ENCODE measurements around the gene PAFAH1B1. TPM values are rescaled to one million over a fixed set of nuclear protein-coding genes. Genes with fewer than 3 reads are reported as not detected.
"Not testable (repeated sequence)": the region's sequence is repeated elsewhere in the genome, so short reads cannot be mapped to it uniquely, and the experiment has no call there.

PAFAH1B1 gene
- total RNA-seq, 1 donor from 2014 or later: 58.3 TPM

DNA sequence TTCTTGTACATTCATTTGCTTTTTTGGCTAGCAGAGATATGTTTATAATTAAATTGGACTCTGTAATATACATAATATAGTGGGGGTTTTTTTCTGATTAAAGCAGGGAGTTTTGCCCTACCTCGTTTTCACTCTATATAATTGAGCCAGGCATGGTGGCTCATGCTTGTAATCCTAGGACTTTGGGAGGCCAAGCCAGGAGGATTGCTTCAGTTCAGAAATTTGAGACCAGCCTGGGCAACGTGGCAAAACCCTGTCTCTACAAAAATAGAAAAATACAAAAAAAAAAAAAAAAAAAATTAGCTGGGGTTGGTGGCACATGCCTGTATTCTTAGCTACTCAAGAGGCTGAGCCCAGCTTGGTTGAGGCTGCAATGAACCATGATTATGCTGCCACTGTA is 42.2 kb downstream of the PAFAH1B1 start:
- DNase-seq (ENCODE audit: low read depth in 2 of 2): no peak

GRCh38 chr17:2636169-2636930 is 42.9 kb downstream of the PAFAH1B1 start:
- no peak for DNase-seq (ENCODE audit: low read depth in 2 of 2)

DNA sequence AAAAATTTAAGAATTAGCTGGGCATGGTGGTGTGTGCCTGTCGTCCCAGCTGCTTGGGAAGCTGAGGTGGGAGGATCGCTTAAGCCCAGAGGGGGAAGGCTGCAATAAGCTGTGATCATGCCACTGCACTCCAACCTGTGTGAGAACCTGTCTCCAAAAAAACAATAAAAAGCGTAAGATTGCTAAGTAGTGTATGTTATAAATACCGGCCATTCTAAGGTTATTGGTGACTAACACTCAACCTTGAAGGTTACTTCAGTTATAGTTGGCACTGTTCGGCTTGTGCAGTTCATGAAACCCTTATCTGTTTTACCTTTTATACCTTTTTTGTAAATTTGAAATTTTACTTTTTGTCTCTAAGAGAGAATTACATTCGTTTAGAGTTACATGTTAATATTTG is 44.0 kb downstream of the PAFAH1B1 start:
- DNase-seq (ENCODE audit: low read depth in 2 of 2): no peak

- no peak for DNase-seq (ENCODE audit: low read depth in 2 of 2)
Measured at GRCh38 chr17:2644971-2645370, 51.5 kb downstream of the PAFAH1B1 start.

DNA sequence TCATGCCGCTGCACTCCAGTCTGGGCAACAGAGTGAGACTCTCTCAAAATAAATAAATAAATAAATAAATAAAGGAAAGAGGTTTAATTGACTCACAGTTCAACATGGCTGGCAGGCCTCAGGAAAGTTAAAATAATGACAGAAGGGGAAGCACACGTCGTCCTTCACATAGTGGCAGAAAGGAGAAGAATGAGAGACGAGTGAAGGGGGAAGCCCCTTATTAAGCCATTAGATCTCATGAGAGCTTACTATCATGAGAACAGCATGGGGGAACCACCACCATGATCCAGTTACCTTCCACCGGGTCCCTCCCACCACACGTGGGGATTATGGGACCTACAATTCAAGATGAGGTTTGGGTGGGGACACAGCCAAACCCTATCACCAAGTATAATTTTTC is 54.5 kb downstream of the PAFAH1B1 start:
- DNase-seq (ENCODE audit: low read depth in 2 of 2): no peak

DNA sequence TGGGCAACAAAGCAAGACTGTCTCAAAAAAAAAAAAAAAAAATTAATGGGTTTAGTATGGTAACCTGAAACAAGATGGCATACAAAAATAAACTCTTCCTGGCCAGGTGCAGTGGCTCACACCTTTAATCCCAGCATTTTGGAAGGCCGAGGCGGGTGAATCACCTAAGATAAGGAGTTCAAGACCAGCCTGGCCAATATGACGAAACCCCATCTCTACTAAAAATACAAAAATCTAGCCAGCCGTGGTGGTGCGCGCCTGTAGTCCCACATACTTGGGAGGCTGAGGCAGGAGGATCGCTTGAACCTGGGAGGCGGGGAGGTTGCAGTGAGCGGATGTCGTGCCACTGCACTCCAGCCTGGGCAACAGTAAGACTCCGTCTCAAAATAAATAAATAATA is 55.7 kb downstream of the PAFAH1B1 start:
- no peak for DNase-seq (ENCODE audit: low read depth in 2 of 2)

- not testable (repeated sequence) for DNase-seq (ENCODE audit: low read depth in 2 of 2)
Measured at GRCh38 chr17:2652911-2653310, 59.5 kb downstream of the PAFAH1B1 start.

DNA sequence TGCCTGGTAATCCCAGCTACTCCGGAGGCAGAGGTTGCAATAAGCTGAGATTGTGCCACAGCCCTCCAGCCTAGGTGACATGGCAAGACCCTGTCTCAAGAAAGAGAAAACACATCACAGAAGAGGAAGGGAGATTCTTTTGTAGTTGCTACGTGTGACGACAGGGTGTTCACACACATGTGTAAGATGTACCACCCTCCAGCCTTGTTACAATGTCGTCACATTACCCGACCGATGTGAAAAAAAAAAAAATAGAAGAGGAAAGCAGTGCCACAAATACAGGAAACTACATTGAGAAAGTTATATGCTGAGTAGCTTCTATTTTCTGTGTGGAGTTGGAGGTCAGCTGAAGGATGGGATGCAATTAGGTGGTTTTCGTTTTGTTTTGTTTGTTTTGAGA is 62.1 kb downstream of the PAFAH1B1 start:
- peak; percentile 23 to 29 for DNase-seq (ENCODE audit: low read depth in 2 of 2)

DNA sequence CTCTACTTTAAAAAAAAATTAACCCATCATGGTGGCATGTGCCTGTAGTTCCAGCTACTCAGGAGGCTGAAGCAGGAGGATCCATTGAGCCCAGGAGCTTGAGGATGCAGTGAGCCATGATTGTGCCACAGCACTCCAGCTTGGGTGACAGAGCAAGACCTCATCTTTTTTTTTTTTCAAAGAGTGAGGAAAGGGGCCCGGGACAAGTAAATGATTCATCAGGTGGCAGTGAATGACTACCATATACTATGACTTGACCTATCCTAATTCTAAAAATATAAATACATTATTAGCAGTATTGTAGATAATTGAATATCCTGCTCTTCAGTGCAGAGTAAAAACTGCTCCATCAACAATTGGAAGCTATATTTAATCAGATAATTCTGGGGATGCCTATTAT is 62.8 kb downstream of the PAFAH1B1 start:
- DNase-seq (ENCODE audit: low read depth in 2 of 2): peak in 1 of 2 donors; percentile 21

DNA sequence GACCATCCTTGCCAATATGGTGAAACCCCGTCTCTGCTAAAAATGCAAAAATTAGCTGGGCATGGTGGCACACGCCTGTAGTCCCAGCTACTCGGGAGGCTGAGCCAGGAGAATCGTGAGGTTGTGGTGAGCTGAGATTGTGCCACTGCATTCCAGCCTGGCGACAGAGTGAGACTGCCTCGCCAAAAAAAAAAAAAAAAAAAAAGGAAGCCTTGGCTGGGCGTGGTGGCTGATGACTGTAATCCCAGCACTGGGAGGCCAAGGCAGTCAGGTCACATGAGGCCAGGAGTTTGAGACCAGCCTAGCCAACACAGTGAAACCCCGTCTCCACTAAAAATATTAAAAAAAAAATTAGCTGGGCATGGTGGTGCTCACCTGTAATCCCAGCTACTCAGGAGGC is 65.9 kb downstream of the PAFAH1B1 start:
- peak in 1 of 2 donors; percentile 9 for DNase-seq (ENCODE audit: low read depth in 2 of 2)

- not testable (repeated sequence) for DNase-seq (ENCODE audit: low read depth in 2 of 2)
Measured at GRCh38 chr17:2660410-2660809, 67.0 kb downstream of the PAFAH1B1 start.

DNA sequence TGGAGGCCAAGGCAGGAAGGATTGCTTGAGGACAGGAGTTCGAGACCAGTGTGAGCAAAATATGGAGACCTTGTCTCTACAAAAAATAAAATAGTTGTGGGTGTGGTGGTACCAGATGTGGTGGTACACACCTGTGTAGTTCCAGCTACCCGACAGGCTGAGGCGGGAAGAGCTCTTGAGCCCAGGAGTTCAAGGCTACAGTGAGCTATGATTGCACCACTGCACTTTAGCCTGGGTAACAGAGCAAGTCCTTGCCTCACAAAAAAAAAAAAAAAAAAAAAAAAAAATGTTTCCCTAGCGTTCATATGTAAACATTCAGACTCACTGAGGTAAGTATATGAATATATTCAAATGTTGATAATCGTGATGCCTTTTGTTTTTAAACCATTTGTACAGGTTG is 78.6 kb downstream of the PAFAH1B1 start:
- DNase-seq (ENCODE audit: low read depth in 2 of 2): no peak

GRCh38 chr17:2679247-2679646 is 85.8 kb downstream of the PAFAH1B1 start:
- not testable (repeated sequence) for DNase-seq (ENCODE audit: low read depth in 2 of 2)

- no peak for DNase-seq (ENCODE audit: low read depth in 2 of 2)
Measured at GRCh38 chr17:2680961-2681360, 87.5 kb downstream of the PAFAH1B1 start.

DNA sequence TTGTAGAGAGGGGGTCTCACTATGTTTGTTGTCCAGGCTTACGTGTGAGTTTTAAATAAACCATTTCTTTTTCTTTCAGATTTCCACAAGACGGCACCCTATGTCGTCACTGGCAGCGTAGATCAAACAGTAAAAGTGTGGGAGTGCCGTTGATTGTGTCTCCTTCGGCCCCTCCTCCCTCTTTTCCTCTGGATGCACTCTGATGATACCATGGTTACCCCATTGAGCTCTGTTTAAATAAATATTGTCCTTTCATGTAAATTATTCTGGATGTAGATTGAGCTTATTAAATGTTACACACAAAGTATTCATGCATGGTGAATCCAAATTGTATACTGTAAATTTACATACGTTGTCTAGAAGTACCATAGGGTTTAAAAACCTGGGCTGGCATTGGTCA is 88.2 kb downstream of the PAFAH1B1 start:
- DNase-seq (ENCODE audit: low read depth in 2 of 2): no peak

GRCh38 chr17:2682176-2682938 is 88.9 kb downstream of the PAFAH1B1 start:
- DNase-seq (ENCODE audit: low read depth in 2 of 2): no peak

DNA sequence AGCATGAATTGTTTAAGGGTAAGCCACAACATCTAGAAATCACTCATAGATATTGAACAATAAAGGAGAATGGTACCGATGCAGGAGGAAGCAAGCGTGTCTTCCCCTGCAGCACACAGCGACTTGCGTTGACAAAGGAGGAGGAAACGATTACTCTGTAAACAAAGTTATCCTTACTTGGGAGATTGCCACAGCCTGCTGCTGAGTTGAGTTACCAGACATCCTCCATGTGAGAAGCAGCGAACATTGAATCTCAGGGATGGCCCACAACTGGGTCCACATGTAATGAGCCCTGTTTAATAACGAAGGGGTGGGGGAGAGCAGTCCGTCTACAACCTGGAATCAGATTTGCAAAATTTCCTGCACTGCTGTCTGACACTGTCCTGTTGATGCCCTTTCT is 90.5 kb downstream of the PAFAH1B1 start:
- peak in 1 of 2 donors; percentile 71 for DNase-seq (ENCODE audit: low read depth in 2 of 2)

- no peak for DNase-seq (ENCODE audit: low read depth in 2 of 2)
Measured at GRCh38 chr17:2684549-2684948, 91.1 kb downstream of the PAFAH1B1 start.

GRCh38 chr17:2685696-2686095 is 92.2 kb downstream of the PAFAH1B1 start:
- DNase-seq (ENCODE audit: low read depth in 2 of 2): no peak

DNA sequence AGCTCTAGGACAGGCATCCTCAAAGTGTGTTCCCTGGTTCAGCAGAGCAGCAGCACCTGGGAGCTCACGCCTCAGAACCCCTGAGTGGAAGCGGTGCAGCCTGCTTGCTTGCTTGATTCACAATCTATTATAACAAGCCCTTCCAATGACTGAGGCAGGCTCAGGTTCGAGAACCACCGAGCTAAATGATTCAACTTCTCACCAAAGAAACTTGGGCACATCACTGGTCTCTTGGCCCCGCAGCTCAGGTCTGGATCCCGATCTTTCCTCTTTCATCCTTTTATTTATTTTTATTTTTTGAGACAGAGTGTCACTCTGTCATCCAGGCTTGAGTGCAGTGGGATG is 93.6 kb downstream of the PAFAH1B1 start:
- no peak for DNase-seq (ENCODE audit: low read depth in 2 of 2)

DNA sequence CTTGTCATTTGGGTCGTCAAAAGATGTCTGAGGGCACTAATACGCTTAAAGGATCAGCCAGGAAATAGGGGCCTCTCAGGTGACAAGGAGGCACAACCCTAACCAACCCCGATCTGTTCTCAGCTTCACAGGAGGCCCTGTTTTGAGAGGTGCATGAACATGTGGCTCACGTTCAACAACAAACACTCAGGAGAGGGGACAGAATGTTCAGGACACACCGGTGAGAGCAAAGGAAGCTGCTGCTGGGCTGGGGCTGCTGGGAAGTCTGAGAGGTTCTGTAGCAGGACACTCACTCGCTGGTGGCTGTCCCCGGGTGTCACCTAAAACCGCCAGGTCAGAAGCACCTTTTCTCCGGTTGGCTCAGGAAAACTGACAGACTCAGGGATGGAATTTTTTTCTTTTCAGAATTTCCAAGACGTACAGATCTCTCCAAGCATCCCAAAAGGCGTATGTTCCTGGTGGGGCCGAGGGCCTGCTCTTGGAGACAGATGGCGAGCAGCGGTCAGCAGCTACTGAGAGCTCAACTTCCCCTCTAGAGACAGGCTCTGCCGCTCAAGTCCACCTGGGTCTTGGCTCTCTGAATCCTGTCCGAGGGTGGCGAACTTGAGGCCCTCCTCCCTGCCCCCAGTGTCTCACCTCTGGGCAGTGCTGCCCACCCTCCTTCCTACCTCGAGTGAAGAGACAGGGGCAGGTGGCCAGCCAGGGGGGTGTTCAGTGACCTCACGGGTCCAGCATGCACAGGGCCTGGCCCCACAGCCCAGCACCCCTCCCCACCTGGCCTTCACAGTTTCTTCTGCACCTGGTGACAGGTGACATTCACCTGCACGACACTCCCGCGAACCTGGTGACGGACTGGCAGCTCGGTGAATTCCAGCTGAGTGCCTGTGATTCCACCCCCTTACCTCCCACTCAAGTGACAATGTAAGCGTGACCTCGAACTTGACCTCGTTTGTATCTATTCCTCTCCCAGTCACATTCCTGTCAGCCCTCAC is 95.2 kb downstream of the PAFAH1B1 start:
- DNase-seq (ENCODE audit: low read depth in 2 of 2): no peak

All from lung microvascular endothelial cell (primary cell).